GM23248 (cell line): ENCODE data around the gene NOL4L.

Experiments
- EZH2 ChIP-seq: fragments of 200-600 bp; sonication (generic); IDR thresholded peaks from 2 replicates; pipeline ENCODE4 v1.6.1; 2018; ENCODE audit warnings: antibody characterized with exemption, mild to moderate bottlenecking; ENCODE audit not compliant: insufficient read depth, poor library complexity, severe bottlenecking
- EZH2phosphoT487 ChIP-seq: fragments of 200-600 bp; sonication (generic); IDR thresholded peaks from 2 replicates; pipeline ENCODE4 v1.6.1; 2018; ENCODE audit warnings: antibody characterized with exemption, moderate library complexity, mild to moderate bottlenecking, low read depth; ENCODE audit not compliant: insufficient read depth

- no peak for TF ChIP-seq EZH2
- no peak for TF ChIP-seq EZH2phosphoT487
Measured at GRCh38 chr20:32554965-32555289, 30.2 kb downstream of the NOL4L start.
